Spleen (tissue), 11 donors: ENCODE results near the gene ZNF490. TPM values are rescaled to one million over a fixed set of nuclear protein-coding genes. Genes with fewer than 3 reads are reported as not detected.

Experiments used
- DNase-seq: peaks from one replicate; pipeline ENCODE4 v3.0.0-alpha.2; 2020
- H3K27ac ChIP-seq, 8 donors: fragments of 200-600 bp; sonication (generic) in 7 of 8; 1 replicate in 4 of 8; 2 replicates in 4 of 8; pipeline versions ENCODE4 v1.5.0 to v1.8.0; 2016 to 2021; ENCODE audit warnings: inconsistent platforms in 4 of 8, mild to moderate bottlenecking in 4 of 8, moderate library complexity in 1 of 8
- H3K27me3 ChIP-seq, 7 donors: fragments of 200-600 bp; sonication (generic) in 6 of 7; replicated peaks in 1 of 7; 1 replicate in 4 of 7; 2 replicates in 3 of 7; pipeline versions ENCODE4 v1.5.0 to v1.8.0; 2016 to 2021; ENCODE audit warnings: inconsistent platforms in 3 of 7, mild to moderate bottlenecking in 1 of 7
- H3K36me3 ChIP-seq, 6 donors: fragments of 200-600 bp; sonication (generic) in 5 of 6; 1 replicate in 4 of 6; 2 replicates in 2 of 6; pipeline versions ENCODE4 v1.5.0 to v1.8.0; 2016 to 2021; ENCODE audit warnings: inconsistent platforms in 2 of 6
- H3K4me1 ChIP-seq, 6 donors: fragments of 200-600 bp; sonication (generic) in 5 of 6; 1 replicate in 3 of 6; 2 replicates in 3 of 6; pipeline versions ENCODE4 v1.5.0 to v1.8.0; 2016 to 2021; ENCODE audit warnings: inconsistent platforms in 3 of 6
- H3K4me3 ChIP-seq, 8 donors: fragments of 200-600 bp; sonication (generic) in 7 of 8; 1 replicate in 4 of 8; 2 replicates in 4 of 8; pipeline versions ENCODE4 v1.5.0 to v1.8.0; 2016 to 2021; ENCODE audit warnings: inconsistent platforms in 4 of 8, mild to moderate bottlenecking in 4 of 8, moderate library complexity in 2 of 8
- H3K9me3 ChIP-seq, 8 donors: fragments of 200-600 bp; sonication (generic) in 7 of 8; 1 replicate in 4 of 8; 2 replicates in 4 of 8; pipeline versions ENCODE4 v1.5.0 to v1.8.0; 2016 to 2021; ENCODE audit warnings: inconsistent platforms in 4 of 8
- POLR2A ChIP-seq, 3 donors: fragments of 450-650 bp; IDR thresholded peaks; one replicate each; pipeline ENCODE4 v1.5.1; 2017; ENCODE audit warnings: antibody characterized with exemption in 3 of 3, mild to moderate bottlenecking in 1 of 3
- POLR2AphosphoS5 ChIP-seq, 3 donors: sonication (generic); formaldehyde crosslinking; IDR thresholded peaks; one replicate each; pipeline ENCODE4 v1.5.1; 2017; ENCODE audit warnings: antibody characterized with exemption in 3 of 3
- WGBS, 5 donors: extraction: QIAGEN DNeasy Blood & Tissue Kit in 3 of 5; methylation state at CpG; one replicate each; pipeline versions ENCODE4 v1.1.5 to v1.1.7; 2013 to 2018; 5-methylcytosine and 5-hydroxymethylcytosine counted together
- intact Hi-C: fragments of 100-400 bp; cut with DNase I; formaldehyde crosslinking; loops from one replicate; pipeline ENCODE4 v1.15.0; 2023; ENCODE audit warnings: low total_unique reads
- polyA plus RNA-seq, 3 donors: library from polyadenylated mRNA; stranded (reverse); fragments of 200-250 nt; gene quantifications; one replicate each; pipeline ENCODE4 v1.2.1, GENCODE V29; 2013
- total RNA-seq, 7 donors: library from RNA; depleted of rRNA in 3 of 7; stranded (reverse); fragments of >200 nt in 3 of 7; fragmentation: NEBNext Ultra II Directional in 4 of 7; extraction: Animal tissue kit (Norgen Biotek cat#: 25700) in 4 of 7; gene quantifications; one replicate each; pipeline versions ENCODE4 v1.1.0 to v1.2.1, GENCODE V29; 2016 to 2021
- TF ChIP-seq, protein P1 (sequence below), 11 experiments: fragments of 200-600 bp in 7 of 11; fragments of 450-650 bp in 4 of 11; sonication (generic) in 4 of 11; IDR thresholded peaks in 8 of 11; conservative IDR thresholded peaks in 3 of 11; 1 replicate in 7 of 11; 2 replicates in 4 of 11; pipeline versions ENCODE4 v1.4.0 to v1.8.0; 2016 to 2021; ENCODE audit warnings: antibody characterized with exemption in 11 of 11, inconsistent platforms in 4 of 11, mild to moderate bottlenecking in 1 of 11
- donor health status: healthy with polysubstance abuse.
- donor health status: DM: no; HTN: no; CAD: no; lungs with moderate emphysema.
- donor health status: DM: no; HTN: no; CAD: no.
- donor health status: Bipolar disorder and iron deficiency.
- donor health status: healthy.
- donor health status: DM: no; HTN: no; CAD: no.
- donor health status: DM: yes; HTN: yes; CAD: no.

The ZNF490 gene
- total and polyA plus RNA-seq, 10 donors, result 0.77 to 21.7 (median 14.7) TPM

DNA sequence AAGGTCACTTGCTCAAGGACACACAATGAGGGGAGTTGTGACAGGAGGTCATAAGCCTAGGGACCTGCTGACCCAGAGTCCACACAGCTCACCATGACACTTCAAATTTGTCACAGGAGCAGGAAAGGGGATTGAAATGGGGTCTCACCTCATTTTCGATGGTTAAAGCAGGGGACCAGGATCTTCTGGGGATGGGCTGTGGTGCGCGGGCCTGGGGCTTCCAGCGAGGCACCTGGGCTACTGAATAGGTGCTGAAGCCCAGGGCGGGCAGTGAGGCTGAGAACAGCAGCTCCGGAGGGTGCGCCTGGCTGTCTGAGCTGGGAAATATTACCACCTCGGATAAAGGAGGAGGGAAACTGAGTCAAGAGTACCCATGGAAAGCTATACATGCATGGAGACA is 44.9 kb upstream of the ZNF490 start:
- no peak overlapping the region for H3K4me3 ChIP-seq
- intact Hi-C loops, result no loop called here
- WGBS, 5 donors, result 94 to 100% (median 96%) methylated on average over 8 of the region's 8 CpGs
- no peaks in the 10 kb centered on the region for H3K4me1 ChIP-seq
- TF ChIP-seq, protein P1, sequence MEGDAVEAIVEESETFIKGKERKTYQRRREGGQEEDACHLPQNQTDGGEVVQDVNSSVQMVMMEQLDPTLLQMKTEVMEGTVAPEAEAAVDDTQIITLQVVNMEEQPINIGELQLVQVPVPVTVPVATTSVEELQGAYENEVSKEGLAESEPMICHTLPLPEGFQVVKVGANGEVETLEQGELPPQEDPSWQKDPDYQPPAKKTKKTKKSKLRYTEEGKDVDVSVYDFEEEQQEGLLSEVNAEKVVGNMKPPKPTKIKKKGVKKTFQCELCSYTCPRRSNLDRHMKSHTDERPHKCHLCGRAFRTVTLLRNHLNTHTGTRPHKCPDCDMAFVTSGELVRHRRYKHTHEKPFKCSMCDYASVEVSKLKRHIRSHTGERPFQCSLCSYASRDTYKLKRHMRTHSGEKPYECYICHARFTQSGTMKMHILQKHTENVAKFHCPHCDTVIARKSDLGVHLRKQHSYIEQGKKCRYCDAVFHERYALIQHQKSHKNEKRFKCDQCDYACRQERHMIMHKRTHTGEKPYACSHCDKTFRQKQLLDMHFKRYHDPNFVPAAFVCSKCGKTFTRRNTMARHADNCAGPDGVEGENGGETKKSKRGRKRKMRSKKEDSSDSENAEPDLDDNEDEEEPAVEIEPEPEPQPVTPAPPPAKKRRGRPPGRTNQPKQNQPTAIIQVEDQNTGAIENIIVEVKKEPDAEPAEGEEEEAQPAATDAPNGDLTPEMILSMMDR (IDR thresholded peaks at IDR 0.05 in 8 of 11, conservative IDR thresholded peaks at IDR 0.05 in 3 of 11), result no peak
- TF ChIP-seq POLR2A (IDR thresholded peaks at IDR 0.05), result no peak
- no peak for TF ChIP-seq POLR2AphosphoS5 (IDR thresholded peaks at IDR 0.05)
- H3K36me3 ChIP-seq, result peaks cover 0 to 100% (median 68%) of the 10 kb centered on the region in 6 donors
- H3K9me3 ChIP-seq, result no peaks in the 10 kb centered on the region
- H3K27ac ChIP-seq, result no peak overlapping the region
- DNase-seq, result no peak
- H3K27me3 ChIP-seq, result no peaks in the 10 kb centered on the region

DNA sequence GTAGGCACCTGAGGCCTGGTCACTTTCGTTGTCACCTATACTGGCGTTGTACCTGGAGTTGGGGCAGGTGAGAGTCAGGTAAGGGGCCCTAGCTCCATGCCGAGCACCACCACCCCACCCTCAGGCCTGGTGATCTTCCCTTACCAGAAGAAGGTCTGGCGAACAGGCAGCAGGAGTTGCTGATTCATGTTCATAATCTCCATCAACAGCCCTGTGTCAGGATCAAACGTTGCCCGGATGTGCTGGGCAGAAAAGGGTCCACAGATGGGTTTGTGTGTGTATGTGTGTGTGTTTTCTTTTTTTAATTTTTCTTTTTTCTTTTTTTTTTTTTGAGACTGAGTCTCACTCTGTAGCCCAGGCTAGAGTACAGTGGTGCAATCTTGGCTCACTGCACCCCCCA is 41.6 kb upstream of the ZNF490 start:
- H3K9me3 ChIP-seq, result no peaks in the 10 kb centered on the region
- intact Hi-C loops, result no loop called here
- H3K4me3 ChIP-seq, result no peak overlapping the region
- DNase-seq, result peak; percentile 9
- no peaks in the 10 kb centered on the region for H3K27me3 ChIP-seq
- no peak overlapping the region for H3K27ac ChIP-seq
- WGBS, 5 donors, result 91 to 98% (median 96%) methylated on average over 6 of the region's 6 CpGs
- no peak for TF ChIP-seq POLR2A (IDR thresholded peaks at IDR 0.05)
- TF ChIP-seq POLR2AphosphoS5 (IDR thresholded peaks at IDR 0.05), result no peak
- TF ChIP-seq, protein P1 (IDR thresholded peaks at IDR 0.05 in 8 of 11, conservative IDR thresholded peaks at IDR 0.05 in 3 of 11), result no peak
- H3K4me1 ChIP-seq, result peaks cover 0 to 15% (median 9%) of the 10 kb centered on the region in 6 donors
- H3K36me3 ChIP-seq, result peaks cover 0 to 87% (median 36%) of the 10 kb centered on the region in 6 donors

DNA sequence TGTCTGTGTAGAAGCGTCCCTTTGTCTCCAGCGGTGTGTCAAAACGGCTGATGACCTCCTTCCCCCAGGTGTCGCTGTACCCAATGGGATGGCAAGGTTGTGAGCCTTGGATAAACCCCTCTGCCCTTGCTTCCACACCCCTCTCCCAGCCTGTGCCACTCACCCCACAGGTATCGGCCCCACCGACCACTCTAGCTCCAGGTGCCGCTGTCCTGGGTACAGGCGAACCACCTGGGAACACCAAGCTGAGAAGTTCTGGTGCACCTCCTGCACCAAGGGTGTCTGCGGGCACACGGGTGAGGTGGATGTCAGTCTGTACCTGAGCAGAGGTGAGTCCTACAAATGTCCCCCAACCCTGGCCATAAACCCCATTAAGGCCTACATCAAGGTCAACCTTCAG is 39.3 kb upstream of the ZNF490 start:
- intact Hi-C loops, result no loop called here
- H3K27ac ChIP-seq, result no peak overlapping the region
- H3K36me3 ChIP-seq, result peaks cover 0 to 87% (median 15%) of the 10 kb centered on the region in 6 donors
- no peak overlapping the region for H3K4me3 ChIP-seq
- no peaks in the 10 kb centered on the region for H3K9me3 ChIP-seq
- DNase-seq, result no peak
- no peaks in the 10 kb centered on the region for H3K27me3 ChIP-seq
- TF ChIP-seq POLR2AphosphoS5 (IDR thresholded peaks at IDR 0.05) (no peak), POLR2A (IDR thresholded peaks at IDR 0.05) (no peak)
- TF ChIP-seq, protein P1 (IDR thresholded peaks at IDR 0.05 in 8 of 11, conservative IDR thresholded peaks at IDR 0.05 in 3 of 11), result no peak
- peaks cover 0 to 15% (median 9%) of the 10 kb centered on the region in 6 donors for H3K4me1 ChIP-seq
- WGBS, 5 donors, result 93 to 97% (median 97%) methylated on average over 10 of the region's 10 CpGs

DNA sequence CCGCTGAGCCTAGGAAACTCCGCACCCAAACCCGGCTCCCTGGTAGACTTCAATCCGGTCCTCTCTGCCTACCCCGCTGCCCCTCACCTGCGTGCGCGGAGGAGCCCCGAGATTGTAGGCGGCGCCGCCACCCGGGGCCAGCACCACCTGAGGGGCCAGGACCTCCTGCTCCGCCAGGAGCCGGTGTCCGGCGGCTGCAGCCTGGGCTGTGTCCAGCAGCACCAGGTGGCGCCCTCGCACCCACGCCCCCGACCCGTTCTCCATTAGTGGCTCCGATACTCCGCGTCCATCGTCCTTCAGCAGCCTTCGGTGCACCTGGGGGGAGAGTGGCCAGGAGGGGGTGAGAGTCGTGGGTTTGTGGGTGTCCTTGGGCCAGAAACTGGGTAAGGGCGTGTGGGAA is 37.5 kb upstream of the ZNF490 start:
- TF ChIP-seq POLR2AphosphoS5 (IDR thresholded peaks at IDR 0.05), result peak in 1 of 3 donors; percentile 32
- TF ChIP-seq, protein P1 (IDR thresholded peaks at IDR 0.05 in 8 of 11, conservative IDR thresholded peaks at IDR 0.05 in 3 of 11), result peak in 3 of 11 experiments; percentile 16 to 21 (median 20)
- TF ChIP-seq POLR2A (IDR thresholded peaks at IDR 0.05), result no peak
- Histone ChIP-seq H3K4me1 (peaks cover 0 to 15% (median 9%) of the 10 kb centered on the region in 6 donors), H3K36me3 (peaks cover 0 to 85% (median 10%) of the 10 kb centered on the region in 6 donors), H3K4me3 (peak overlapping the region in 5 of 8 donors; percentile 7 to 59 (median 25)), H3K9me3 (no peaks in the 10 kb centered on the region), H3K27me3 (no peaks in the 10 kb centered on the region), H3K27ac (peak overlapping the region in 1 of 8 donors; percentile 13)
- WGBS, 5 donors, result 22 to 52% (median 33%) methylated on average over 13 to 29 of the region's 29 CpGs
- intact Hi-C loops, result no loop called here
- DNase-seq, result no peak
